ENCODE results near the gene BOD1L2.

Gene BOD1L2

DNA sequence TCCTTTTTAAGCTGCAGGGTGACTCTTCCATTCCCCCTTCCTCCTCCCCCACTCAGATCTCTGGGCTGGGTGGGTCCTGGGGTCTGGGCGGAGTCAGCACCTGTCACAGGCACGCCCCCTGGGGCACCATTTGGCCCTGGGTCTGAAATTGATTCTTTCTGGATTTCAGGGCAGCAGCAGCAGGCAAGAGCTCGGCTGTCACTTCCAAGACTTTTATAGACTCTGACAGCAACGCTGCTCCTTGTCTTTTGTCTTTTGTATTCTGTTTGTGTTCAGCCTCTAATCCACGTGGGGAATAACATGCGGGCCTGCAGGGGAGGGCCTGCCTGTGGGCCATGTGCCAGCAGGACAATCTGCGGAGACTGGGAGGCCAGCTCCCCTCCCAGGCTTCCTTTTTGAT is 3.9 kb downstream of the BOD1L2 start:
- peak; percentile 64 for DNase-seq

DNA sequence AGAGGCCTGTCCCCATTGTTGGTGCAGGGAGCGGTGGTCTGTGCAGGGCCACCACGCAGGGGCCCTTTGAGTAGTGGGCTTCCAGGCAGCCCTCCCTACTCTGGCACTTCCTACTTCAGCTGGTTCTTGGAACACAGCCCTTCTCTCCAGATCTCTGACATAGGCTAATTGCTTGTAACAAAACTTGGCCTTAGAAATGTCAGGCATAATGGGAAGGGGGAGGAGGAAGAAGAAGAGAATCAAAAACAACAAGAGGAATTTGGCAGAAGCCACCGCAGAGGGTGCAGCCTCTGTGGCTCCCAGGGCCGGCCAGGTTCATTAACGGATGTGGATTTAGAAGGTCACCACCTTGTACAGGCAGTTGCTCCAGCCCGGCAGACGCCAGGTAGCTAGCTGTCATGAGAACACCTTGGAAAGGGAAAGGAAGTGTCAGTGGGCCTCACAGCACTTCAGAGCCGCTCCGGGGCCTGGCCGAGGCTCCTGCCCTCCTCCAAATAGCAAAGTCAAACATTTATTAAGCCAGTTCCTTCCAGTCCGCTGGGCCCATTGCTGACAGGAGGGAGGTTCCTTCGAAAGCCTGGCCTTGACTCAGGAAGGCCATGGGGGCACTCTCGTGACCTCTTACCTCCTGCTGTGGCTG is 7.4 kb downstream of the BOD1L2 start:
- no peak for DNase-seq

DNA sequence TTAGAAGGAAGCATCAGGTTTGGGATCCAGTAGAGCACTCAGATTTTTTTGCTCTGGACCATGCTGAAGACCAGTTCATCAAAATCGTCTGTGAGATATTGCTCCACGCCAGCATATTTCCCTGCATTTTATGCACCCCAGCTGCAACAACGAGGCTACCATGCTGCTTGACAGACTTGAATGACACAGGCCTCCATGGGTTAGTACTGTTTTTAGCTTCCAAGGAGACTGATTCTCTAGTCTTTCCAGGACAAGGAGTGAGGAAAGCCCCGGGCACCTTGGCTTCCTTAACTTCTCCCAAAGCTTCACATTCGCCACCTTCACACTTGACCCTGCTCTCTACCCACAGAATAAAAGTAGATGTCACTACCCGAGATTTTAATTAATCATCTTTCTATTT is 17.5 kb downstream of the BOD1L2 start:
- DNase-seq: no peak

- no peak for DNase-seq
These were observed 20.9 kb downstream of the BOD1L2 start for GRCh38 chr18:57167617-57168308.

- no peak for DNase-seq
These were observed 24.1 kb downstream of the BOD1L2 start for GRCh38 chr18:57171026-57171425.

DNA sequence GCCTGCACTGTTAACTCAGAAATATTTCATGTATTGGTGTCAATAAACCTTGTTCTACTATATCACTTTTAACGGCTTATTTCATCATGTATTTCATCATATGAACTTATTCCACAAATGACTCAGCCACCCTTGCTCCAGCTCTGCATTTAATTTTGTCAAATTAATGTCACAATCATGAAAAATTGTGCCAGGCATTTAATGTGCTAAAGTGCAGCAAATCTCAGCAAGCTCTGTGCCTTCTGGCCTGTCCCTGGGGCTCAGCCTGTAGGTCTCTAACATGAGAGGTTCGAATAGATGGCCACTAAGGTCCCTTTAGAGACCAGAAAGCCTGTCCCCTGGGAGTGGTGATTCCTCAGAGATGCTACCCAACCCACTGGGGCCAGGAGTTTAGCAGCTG is 28.6 kb downstream of the BOD1L2 start:
- DNase-seq: no peak

GRCh38 chr18:57185434-57185833 is 38.5 kb downstream of the BOD1L2 start:
- DNase-seq: no peak

DNA sequence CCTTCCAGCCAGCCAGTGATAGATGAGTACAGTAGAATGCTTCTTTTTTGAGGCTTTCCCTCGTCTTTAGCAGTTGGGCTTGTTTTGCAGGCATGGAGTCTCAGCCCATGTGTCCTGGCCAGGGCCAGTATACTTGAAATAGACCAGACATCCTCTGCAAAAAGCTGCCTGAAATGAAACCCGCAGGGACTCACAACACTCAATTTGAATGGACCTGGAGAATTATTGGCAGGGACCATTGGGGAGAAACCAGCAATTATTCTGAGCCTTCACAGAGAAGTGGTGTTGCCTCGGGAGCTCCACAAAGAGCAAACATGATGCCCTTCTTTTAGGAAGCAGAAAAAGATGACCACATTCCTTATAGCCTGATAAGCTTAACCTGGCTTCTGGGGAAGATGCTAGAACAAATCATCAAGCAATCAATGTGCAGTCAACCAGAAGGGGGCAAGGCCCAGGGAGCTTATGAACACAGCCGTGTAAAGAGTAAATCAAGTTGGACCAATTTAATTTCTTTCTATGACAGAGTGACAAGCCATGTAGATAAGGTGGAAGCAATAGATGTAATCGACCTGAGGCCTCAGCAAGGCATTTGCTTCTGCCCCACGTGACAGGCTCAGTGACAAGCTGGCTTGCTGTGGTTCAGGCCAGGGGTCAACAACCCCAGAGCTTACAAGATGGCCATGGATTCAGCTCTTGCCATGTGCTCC is 42.1 kb downstream of the BOD1L2 start:
- no peak for DNase-seq

GRCh38 chr18:57190026-57190425 is 43.1 kb downstream of the BOD1L2 start:
- DNase-seq: no peak

DNA sequence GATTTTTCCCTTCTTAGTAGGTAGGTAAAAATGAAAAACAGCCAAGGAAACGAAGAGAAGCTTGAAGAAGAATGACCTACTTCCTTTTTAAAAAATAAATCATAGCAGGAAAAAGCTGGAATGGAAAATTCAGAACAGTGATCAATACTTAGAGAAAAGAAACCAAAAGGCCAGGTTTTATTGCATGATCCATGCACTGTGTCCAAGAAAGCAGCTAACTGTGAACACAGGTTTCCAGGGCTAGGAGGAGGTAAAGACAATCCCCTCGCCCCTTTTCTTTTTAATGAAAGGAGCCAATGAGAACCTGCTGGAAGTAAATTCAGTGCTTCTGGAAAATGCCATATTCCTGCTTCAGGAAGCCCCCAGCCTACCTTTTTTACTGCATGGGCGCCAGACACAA is 47.2 kb downstream of the BOD1L2 start:
- DNase-seq: no peak

DNA sequence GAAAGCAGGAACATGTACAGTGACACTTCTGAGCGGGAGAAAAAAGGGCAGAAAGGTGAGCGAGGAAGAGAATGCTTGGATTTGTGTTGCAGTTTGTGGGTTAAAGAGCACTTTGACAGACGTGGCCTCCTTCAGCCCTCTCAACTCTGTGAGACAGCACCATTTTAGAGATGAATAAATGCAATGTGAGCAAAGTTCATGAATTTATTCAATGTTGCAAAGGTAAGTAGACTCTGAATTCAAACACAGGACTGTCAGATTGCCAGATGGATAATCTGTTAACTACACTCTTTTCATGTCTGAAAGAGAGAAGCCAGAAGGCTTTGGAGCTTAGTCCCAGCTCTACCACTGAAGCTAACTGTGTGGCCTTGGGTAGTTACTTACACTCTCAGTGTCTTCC is 47.7 kb downstream of the BOD1L2 start:
- DNase-seq: no peak

DNA sequence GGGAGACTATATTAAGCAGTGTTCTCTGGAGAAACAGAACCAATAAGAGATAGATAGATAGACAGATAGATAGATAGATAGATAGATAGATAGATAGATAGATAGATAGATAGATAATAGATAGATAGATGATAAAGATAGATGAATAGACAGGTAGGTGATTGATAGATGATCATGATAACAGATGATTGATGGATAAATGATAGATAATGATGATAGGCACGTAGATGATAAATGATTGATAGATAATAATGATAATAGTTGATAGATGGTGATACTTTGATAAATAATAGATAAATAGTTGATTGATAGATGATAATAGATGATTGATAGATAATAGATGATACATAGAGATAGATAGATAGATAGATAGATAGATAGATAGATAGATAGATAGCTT is 48.5 kb downstream of the BOD1L2 start:
- DNase-seq: no peak

- no peak for DNase-seq
These were observed 50.4 kb downstream of the BOD1L2 start for GRCh38 chr18:57197261-57197660.

DNA sequence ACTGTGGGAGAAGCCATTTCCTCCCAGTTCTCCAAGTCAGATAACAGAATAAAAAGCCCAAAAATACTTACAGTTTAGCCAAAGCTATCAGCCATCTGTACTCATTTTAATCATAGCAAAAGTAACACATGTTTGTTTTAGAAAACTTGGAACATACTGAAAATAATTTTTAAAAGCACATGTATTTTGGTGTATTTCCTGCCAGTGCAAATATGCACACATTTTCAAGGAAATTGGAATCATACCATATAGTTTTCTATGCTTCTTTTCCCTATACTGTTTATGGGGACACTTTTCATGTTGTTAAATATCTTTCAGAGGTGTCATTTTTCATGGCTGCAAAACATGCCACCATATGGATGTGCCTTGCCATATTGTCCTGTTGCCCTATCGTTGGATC is 51.2 kb downstream of the BOD1L2 start:
- no peak for DNase-seq

All from NCI-H2171 (cell line).